Choroid plexus epithelial cell (primary cell): ENCODE data around the gene LHFPL4.

ENCODE experiments used
- DNase-seq: peaks from one replicate; pipeline ENCODE4 v3.0.0-alpha.2; 2010; ENCODE audit warnings: low read depth
- H3K4me3 ChIP-seq: 2 replicates; pipeline ENCODE4 v1.5.1; 2011; ENCODE audit warnings: low read depth, mild to moderate bottlenecking, control low read depth, low read length, moderate library complexity
- TF ChIP-seq, protein P1 (sequence below): conservative IDR thresholded peaks from 2 replicates; pipeline ENCODE4 v1.5.1; 2011; ENCODE audit warnings: low read depth, mild to moderate bottlenecking, control low read depth, inconsistent platforms, low read length, moderate library complexity

The LHFPL4 gene

DNA sequence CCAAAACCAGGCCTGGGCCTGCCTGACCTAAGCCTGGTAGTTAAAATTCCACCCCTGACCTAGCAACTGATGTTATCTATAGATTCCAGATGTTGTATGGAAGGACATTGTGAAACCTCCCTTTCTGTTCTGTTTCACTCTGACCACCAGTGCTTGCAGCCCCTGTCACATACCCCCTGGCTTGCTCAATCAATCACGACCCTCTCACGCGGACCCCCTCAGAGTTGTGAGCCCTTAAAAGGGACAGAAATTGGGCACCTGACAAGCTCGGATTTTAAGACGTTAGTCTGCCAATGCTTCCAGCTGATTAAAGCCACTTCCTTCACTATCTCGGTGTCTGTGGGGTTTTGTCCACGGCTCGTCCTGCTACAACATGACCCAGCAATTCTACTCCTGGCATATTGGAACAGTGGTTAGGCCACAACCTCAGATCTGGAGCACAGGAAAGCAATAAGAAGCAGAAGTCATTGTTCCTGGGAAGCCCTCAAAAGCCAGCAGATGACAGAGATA is 36.7 kb upstream of the LHFPL4 start:
- TF ChIP-seq, protein P1, sequence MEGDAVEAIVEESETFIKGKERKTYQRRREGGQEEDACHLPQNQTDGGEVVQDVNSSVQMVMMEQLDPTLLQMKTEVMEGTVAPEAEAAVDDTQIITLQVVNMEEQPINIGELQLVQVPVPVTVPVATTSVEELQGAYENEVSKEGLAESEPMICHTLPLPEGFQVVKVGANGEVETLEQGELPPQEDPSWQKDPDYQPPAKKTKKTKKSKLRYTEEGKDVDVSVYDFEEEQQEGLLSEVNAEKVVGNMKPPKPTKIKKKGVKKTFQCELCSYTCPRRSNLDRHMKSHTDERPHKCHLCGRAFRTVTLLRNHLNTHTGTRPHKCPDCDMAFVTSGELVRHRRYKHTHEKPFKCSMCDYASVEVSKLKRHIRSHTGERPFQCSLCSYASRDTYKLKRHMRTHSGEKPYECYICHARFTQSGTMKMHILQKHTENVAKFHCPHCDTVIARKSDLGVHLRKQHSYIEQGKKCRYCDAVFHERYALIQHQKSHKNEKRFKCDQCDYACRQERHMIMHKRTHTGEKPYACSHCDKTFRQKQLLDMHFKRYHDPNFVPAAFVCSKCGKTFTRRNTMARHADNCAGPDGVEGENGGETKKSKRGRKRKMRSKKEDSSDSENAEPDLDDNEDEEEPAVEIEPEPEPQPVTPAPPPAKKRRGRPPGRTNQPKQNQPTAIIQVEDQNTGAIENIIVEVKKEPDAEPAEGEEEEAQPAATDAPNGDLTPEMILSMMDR: no peak
- DNase-seq: no peak

DNA sequence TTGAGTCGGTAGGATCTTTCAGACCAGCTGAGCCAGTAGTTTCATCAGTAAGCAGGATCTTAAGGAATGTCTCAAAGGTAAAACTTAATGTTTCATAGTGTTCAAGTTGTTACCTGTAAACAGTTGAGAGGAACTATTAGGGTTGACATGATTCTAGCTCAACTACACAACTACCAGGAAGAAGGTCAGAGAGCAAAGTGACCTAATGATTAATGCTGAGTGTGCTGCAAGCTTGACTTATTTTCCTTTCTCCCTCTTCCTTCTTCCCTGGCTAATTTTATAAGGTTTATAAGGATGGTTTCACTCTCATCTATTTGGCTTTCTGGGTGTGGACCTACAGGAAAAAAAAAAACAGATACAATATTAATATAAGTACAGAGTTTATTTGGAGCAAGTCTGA is 30.2 kb upstream of the LHFPL4 start:
- no peak for DNase-seq
- no peak overlapping the region for H3K4me3 ChIP-seq
- TF ChIP-seq, protein P1: no peak

More for the DNA sequence above, 36.7 kb upstream of the LHFPL4 start:
- H3K4me3 ChIP-seq: no peak overlapping the region

DNA sequence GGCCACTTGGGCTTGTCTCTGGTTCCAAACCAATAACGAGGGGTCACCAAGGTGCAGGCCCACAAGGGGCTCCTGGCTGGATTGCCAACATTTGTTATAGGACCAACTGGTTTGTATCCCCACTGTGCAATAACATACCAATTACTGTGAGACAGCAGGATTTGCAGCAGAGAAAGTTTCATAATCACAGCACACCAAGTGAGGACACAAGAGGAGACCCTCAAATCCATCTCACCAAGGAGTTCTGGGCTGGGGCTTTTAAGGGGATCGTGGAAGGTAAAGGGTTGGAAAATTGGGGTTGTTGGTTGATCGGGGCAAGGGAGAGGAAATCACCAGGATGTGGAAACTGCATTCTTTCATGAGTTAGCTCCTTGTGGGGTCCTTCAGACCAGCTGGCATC is 29.7 kb upstream of the LHFPL4 start:
- no peak overlapping the region for H3K4me3 ChIP-seq
- no peak for DNase-seq
- TF ChIP-seq, protein P1: no peak

DNA sequence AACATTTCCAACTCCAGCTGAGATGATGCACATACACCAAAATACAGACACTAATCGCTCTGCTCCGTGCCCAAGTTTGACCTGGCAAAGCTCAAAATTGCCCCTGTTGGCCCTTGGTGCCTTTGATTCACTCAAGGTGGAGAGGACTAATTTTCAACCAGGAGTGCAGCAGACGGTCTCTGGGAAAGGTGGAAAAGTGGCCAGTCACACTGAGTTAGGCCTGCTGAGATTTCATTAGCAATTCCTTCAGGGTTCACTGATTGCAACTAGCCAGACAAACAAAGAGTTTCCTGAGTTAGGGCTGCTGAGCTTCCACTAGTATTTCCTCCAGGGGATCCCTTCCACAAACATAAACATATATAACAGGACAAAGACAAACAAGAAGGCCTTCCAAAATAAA is 28.7 kb upstream of the LHFPL4 start:
- TF ChIP-seq, protein P1: no peak
- no peak for DNase-seq
- no peak overlapping the region for H3K4me3 ChIP-seq

DNA sequence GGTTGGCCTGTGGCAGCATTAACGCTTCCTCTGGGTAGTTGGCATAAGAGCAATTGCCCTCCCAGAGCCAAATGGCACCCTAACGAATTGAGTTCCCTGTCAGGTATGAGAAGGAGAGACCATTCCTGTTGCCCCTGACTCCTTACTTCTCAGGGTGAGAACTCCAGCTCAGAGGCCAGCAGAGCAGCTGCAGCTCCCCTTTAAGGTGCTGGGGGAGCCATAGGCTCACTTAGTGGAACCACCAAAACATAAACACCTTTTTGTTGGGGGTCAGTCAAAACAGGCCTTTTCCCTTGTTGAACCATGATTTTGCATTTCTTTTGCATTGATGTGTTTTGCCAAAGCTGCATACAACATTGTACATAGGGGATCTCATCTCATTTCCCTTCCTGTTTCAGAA is 28.1 kb upstream of the LHFPL4 start:
- H3K4me3 ChIP-seq: no peak overlapping the region
- no peak for DNase-seq
- TF ChIP-seq, protein P1: no peak

DNA sequence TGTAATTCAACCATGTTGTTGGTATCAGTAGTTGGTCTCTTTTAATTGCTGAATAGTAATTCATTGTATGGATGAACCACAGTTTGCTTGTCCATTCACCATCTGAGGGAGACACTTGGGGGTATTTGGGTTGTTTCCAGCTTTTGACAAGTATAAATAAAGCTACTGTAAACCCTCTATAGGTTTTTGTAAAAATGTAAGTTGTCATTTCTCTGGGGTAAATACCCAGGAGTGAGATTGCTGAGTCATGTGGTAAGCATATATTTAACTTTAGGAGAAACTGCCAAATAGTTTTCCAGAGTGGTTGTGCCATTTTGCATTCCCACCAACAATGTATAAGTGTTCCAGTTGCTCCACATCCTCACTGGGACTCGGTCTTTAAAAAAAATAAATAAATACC is 15.4 kb upstream of the LHFPL4 start:
- no peak overlapping the region for H3K4me3 ChIP-seq
- DNase-seq: no peak
- TF ChIP-seq, protein P1: no peak

DNA sequence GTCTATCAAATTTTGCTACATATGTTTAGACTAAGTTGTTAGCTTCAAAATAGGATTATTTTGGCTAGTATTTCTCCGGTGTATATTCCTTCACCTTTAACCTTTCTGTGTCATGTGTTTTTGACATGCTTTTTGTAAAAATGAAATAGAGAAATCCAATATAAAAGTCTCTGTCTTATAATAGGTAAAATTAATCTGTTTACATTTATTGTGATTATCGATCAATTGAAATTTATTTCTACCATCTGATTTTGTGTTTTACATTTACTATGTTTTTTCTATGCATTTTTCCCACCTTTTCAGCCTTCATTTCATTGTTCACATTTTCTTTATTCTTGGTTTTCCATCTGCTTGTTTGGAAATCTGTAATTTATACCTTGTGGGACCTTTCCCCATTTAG is 11.7 kb upstream of the LHFPL4 start:
- TF ChIP-seq, protein P1: no peak
- no peak for DNase-seq
- no peak overlapping the region for H3K4me3 ChIP-seq
